Measurements from ENCODE around the gene HK1.

Gene HK1

DNA sequence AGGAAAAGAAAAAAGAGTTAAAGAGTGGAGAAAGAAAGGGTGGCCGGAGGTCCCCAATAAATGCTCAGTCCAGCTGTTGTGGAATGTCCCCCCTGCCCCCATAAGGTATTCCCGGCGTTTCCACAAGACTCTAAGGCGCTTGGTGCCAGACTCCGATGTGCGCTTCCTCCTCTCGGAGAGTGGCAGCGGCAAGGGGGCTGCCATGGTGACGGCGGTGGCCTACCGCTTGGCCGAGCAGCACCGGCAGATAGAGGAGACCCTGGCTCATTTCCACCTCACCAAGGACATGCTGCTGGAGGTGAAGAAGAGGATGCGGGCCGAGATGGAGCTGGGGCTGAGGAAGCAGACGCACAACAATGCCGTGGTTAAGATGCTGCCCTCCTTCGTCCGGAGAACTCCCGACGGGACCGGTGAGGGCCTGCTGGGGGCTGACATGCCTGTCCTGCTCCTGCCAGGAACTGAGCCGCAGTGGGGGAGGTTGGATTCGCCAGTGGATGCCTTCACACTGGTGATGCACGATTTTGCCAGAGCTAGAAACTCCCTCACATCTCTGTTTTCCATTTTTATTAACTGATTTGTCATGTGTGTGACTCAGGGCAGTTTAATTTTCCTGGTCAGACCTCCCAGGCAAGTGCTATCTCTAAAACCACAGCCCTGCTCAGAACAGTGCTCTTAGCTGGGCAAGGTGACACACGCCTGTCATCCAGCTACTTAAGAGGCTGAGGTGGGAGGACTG, 104.3 kb downstream of the HK1 start:
- ChIA-PET POLR2A (no interaction called here), CTCF (interaction anchor here (0.6 to 1.4 kb wide), 5 partner anchors 10 to 146 kb away, joined by 3 to 6 read pairs (median 4); no protein-coding TSS in a partner anchor)
- H3K27ac ChIP-seq (ENCODE audit: extremely low read depth, low read depth, low read length) = no peak overlapping the region
- peaks cover 13 to 78% of the 10 kb centered on the region in 2 experiments; a peak in 2 of 3 replicates for H3K36me3 ChIP-seq (ENCODE audit: control insufficient read depth in 2 of 2, insufficient read depth in 1 of 2, low read length in 2 of 2)
- TF ChIP-seq ZFP41 (tag by site-specific recombination; IDR thresholded peaks at IDR 0.05; ENCODE audit: borderline replicate concordance) = no peak
- TF ChIP-seq ZNF777 (tag by site-specific recombination; IDR thresholded peaks at IDR 0.05; ENCODE audit: borderline replicate concordance) = no peak
- TF ChIP-seq ZNF610 (tag by site-specific recombination; IDR thresholded peaks at IDR 0.05; ENCODE audit: borderline replicate concordance) = no peak
- no peak for TF ChIP-seq ZNF645 (tag by site-specific recombination; IDR thresholded peaks at IDR 0.05)
- no peak for TF ChIP-seq ZNF23 (tag by site-specific recombination; IDR thresholded peaks at IDR 0.05; ENCODE audit: borderline replicate concordance)
- TF ChIP-seq ZNF433 (tag by site-specific recombination; IDR thresholded peaks at IDR 0.05; ENCODE audit: low read depth) = no peak
- TF ChIP-seq ZNF324 (tag by site-specific recombination; IDR thresholded peaks at IDR 0.05) = no peak
- no peak for TF ChIP-seq EGR2 (tag by site-specific recombination; IDR thresholded peaks at IDR 0.05; ENCODE audit: low read depth)
- TF ChIP-seq ZSCAN18 (tag by site-specific recombination; IDR thresholded peaks at IDR 0.05) = no peak
- TF ChIP-seq SP7 (tag by site-specific recombination; IDR thresholded peaks at IDR 0.05) = no peak
- TF ChIP-seq CTCF (tag by site-specific recombination; IDR thresholded peaks at IDR 0.05) = no peak
- TF ChIP-seq SETDB1 (IDR thresholded peaks at IDR 0.05; ENCODE audit: insufficient read length, low read length) = no peak
- no peaks in the 10 kb centered on the region for H3K4me1 ChIP-seq (ENCODE audit: control insufficient read depth, insufficient read depth, low read length)
- H3K4me3 ChIP-seq (ENCODE audit: low read depth, low read length) = no peak overlapping the region
- H3K9me3 ChIP-seq (ENCODE audit: control insufficient read depth, insufficient read depth, low read depth, low read length) = no peaks in the 10 kb centered on the region

- POLR2A ChIA-PET = no interaction called here
- no peaks in the 10 kb centered on the region for H3K9me3 ChIP-seq (ENCODE audit: control insufficient read depth, insufficient read depth, low read depth, low read length)
- no peaks in the 10 kb centered on the region for H3K4me1 ChIP-seq (ENCODE audit: control insufficient read depth, insufficient read depth, low read length)
- TF ChIP-seq, protein P1, sequence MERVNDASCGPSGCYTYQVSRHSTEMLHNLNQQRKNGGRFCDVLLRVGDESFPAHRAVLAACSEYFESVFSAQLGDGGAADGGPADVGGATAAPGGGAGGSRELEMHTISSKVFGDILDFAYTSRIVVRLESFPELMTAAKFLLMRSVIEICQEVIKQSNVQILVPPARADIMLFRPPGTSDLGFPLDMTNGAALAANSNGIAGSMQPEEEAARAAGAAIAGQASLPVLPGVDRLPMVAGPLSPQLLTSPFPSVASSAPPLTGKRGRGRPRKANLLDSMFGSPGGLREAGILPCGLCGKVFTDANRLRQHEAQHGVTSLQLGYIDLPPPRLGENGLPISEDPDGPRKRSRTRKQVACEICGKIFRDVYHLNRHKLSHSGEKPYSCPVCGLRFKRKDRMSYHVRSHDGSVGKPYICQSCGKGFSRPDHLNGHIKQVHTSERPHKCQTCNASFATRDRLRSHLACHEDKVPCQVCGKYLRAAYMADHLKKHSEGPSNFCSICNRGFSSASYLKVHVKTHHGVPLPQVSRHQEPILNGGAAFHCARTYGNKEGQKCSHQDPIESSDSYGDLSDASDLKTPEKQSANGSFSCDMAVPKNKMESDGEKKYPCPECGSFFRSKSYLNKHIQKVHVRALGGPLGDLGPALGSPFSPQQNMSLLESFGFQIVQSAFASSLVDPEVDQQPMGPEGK (tag by site-specific recombination; IDR thresholded peaks at IDR 0.05) = no peak
- TF ChIP-seq ZNF23 (tag by site-specific recombination; IDR thresholded peaks at IDR 0.05; ENCODE audit: borderline replicate concordance) = no peak
- TF ChIP-seq ZNF404 (tag by site-specific recombination; IDR thresholded peaks at IDR 0.05) = no peak
- TF ChIP-seq ZNF658 (tag by site-specific recombination; IDR thresholded peaks at IDR 0.05) = no peak
- TF ChIP-seq ZNF398 (tag by site-specific recombination; IDR thresholded peaks at IDR 0.05) = no peak
- TF ChIP-seq ZBTB21 (tag by site-specific recombination; IDR thresholded peaks at IDR 0.05) = no peak
- no peak for TF ChIP-seq ZNF558 (tag by site-specific recombination; IDR thresholded peaks at IDR 0.05)
- TF ChIP-seq OSR2 (tag by site-specific recombination; IDR thresholded peaks at IDR 0.05) = no peak
- TF ChIP-seq ZNF785 (tag by site-specific recombination; IDR thresholded peaks at IDR 0.05) = no peak
- TF ChIP-seq ZNF777 (tag by site-specific recombination; IDR thresholded peaks at IDR 0.05; ENCODE audit: borderline replicate concordance) = no peak
- CTCF ChIA-PET = interaction anchor here (1.0 kb wide), 1 partner anchor 146 kb away, joined by 3 read pairs; no protein-coding TSS in a partner anchor
- H3K27ac ChIP-seq (ENCODE audit: extremely low read depth, low read depth, low read length) = no peak overlapping the region
- no peak overlapping the region for H3K4me3 ChIP-seq (ENCODE audit: low read depth, low read length)
- H3K36me3 ChIP-seq (ENCODE audit: control insufficient read depth in 2 of 2, insufficient read depth in 1 of 2, low read length in 2 of 2) = peaks cover 20 to 79% of the 10 kb centered on the region in 2 experiments; a peak in 2 of 3 replicates
Measured at GRCh38 chr10:69383558-69383957, 105.3 kb downstream of the HK1 start.

Measured in HEK293 (cell line).